BE2C (cell line): ENCODE results near the gene FBXO10. TPM values are rescaled to one million over a fixed set of nuclear protein-coding genes. Genes with fewer than 3 reads are reported as not detected.

ENCODE experiments used
- DNase-seq: peaks from one replicate; pipeline ENCODE4 v3.0.0-alpha.2; 2020
- H3K27me3 ChIP-seq: fragments of 250-450 bp; sonication (Bioruptor Pico); 2 replicates; pipeline ENCODE4 v1.5.1; 2020; ENCODE audit warnings: mild to moderate bottlenecking
- H3K36me3 ChIP-seq: fragments of 250-450 bp; sonication (Bioruptor Pico); 2 replicates; pipeline ENCODE4 v1.5.1; 2020; ENCODE audit warnings: mild to moderate bottlenecking
- H3K4me1 ChIP-seq: fragments of 250-450 bp; sonication (Bioruptor Pico); 2 replicates; pipeline ENCODE4 v1.5.1; 2020
- H3K4me3 ChIP-seq: 2 replicates; pipeline ENCODE4 v1.5.1; 2011; ENCODE audit warnings: low read depth, low read length
- H3K9me3 ChIP-seq: fragments of 250-450 bp; sonication (Bioruptor Pico); 2 replicates; pipeline ENCODE4 v1.5.1; 2020
- CTCF ChIP-seq: IDR thresholded peaks from 2 replicates; pipeline ENCODE4 v1.5.1; 2012; ENCODE audit warnings: mild to moderate bottlenecking, low read depth, low read length
- polyA plus RNA-seq: library from polyadenylated mRNA; unstranded; fragments of >200 nt; gene quantifications from one replicate; pipeline ENCODE4 v1.2.1, GENCODE V29; 2012; ENCODE audit warnings: low read depth, missing spikeins; ENCODE audit not compliant: insufficient read length, insufficient read depth

The FBXO10 gene
- polyA plus RNA-seq, result 17.0 TPM

GRCh38 chr9:37575921-37576721, at the start of gene FBXO10:
Gene FBXO10 (minus strand): TSS chr9:37576380. CDS start chr9:37541768, 34,612 bp downstream.
- peak within 1 kb of the TSS; percentile 87 for H3K4me3 ChIP-seq
- TF ChIP-seq CTCF, result no peak
- H3K36me3 ChIP-seq, result peaks cover 35% of the 10 kb centered on the region
- no peaks in the 10 kb centered on the region for H3K9me3 ChIP-seq
- H3K27me3 ChIP-seq, result no peaks in the 10 kb centered on the region
- H3K4me1 ChIP-seq, result no peaks in the 10 kb centered on the region; the same call in 1 of the 2 replicates
- DNase-seq, result peak; percentile 89

- Histone ChIP-seq H3K4me3 (no peak overlapping the region), H3K9me3 (no peaks in the 10 kb centered on the region), H3K36me3 (no peaks in the 10 kb centered on the region), H3K4me1 (peaks cover 15% of the 10 kb centered on the region), H3K27me3 (no peaks in the 10 kb centered on the region)
- TF ChIP-seq CTCF, result no peak
- no peak for DNase-seq
These were observed 49.6 kb upstream of the FBXO10 start for GRCh38 chr9:37625758-37626147.

- no peaks in the 10 kb centered on the region for H3K27me3 ChIP-seq
- no peaks in the 10 kb centered on the region for H3K9me3 ChIP-seq
- TF ChIP-seq CTCF, result no peak
- peaks cover 15% of the 10 kb centered on the region for H3K4me1 ChIP-seq
- H3K36me3 ChIP-seq, result no peaks in the 10 kb centered on the region
- DNase-seq, result no peak
- no peak overlapping the region for H3K4me3 ChIP-seq
These were observed 49.0 kb upstream of the FBXO10 start for GRCh38 chr9:37625036-37625757.

GRCh38 chr9:37624073-37624472, 47.9 kb upstream of the FBXO10 start:
- Histone ChIP-seq H3K27me3 (no peaks in the 10 kb centered on the region), H3K4me1 (peaks cover 15% of the 10 kb centered on the region), H3K4me3 (no peak overlapping the region), H3K36me3 (no peaks in the 10 kb centered on the region), H3K9me3 (no peaks in the 10 kb centered on the region)
- TF ChIP-seq CTCF, result no peak
- no peak for DNase-seq

- no peaks in the 10 kb centered on the region for H3K36me3 ChIP-seq
- H3K9me3 ChIP-seq, result no peaks in the 10 kb centered on the region
- peaks cover 15% of the 10 kb centered on the region for H3K4me1 ChIP-seq
- no peak for TF ChIP-seq CTCF
- H3K4me3 ChIP-seq, result no peak overlapping the region
- DNase-seq, result no peak
- no peaks in the 10 kb centered on the region for H3K27me3 ChIP-seq
These were observed 47.1 kb upstream of the FBXO10 start for GRCh38 chr9:37623267-37623666.

GRCh38 chr9:37622462-37622861, 46.3 kb upstream of the FBXO10 start:
- H3K36me3 ChIP-seq, result no peaks in the 10 kb centered on the region
- DNase-seq, result peak; percentile 22
- H3K9me3 ChIP-seq, result no peaks in the 10 kb centered on the region
- H3K4me3 ChIP-seq, result no peak overlapping the region
- H3K27me3 ChIP-seq, result no peaks in the 10 kb centered on the region
- peaks cover 15% of the 10 kb centered on the region for H3K4me1 ChIP-seq
- TF ChIP-seq CTCF, result no peak
